ENCODE results near the gene FAM216B. TPM values are rescaled to one million over a fixed set of nuclear protein-coding genes. Genes with fewer than 3 reads are reported as not detected.

FAM216B gene
- total and polyA plus RNA-seq, 9 of the 15 experiments (the other 6 are each of a cell fraction or from before 2014, with no cell fraction given), result not detected

- TF ChIP-seq RAD21 (CRISPR knock-in tag; conservative IDR thresholded peaks at IDR 0.05 in 1 of 2, IDR thresholded peaks at IDR 0.05 in 1 of 2) (no peak), TAL1 (IDR thresholded peaks at IDR 0.05) (no peak), KLF13 (tag; IDR thresholded peaks at IDR 0.05; ENCODE audit: borderline replicate concordance, low read depth) (no peak), RBM39 (optimal IDR thresholded peaks at IDR 0.05; ENCODE audit: low read depth, low read length) (no peak), ELF4 (CRISPR knock-in tag; IDR thresholded peaks at IDR 0.05) (no peak), ETS1 (conservative IDR thresholded peaks at IDR 0.05; ENCODE audit: control insufficient read depth, low read depth, low read length) (no peak)
Measured at GRCh38 chr13:42795666-42796065, 14.3 kb downstream of the FAM216B start (continued).

- H3K27me3 ChIP-seq (ENCODE audit: control insufficient read depth in 2 of 2, insufficient read depth in 2 of 2, low read length in 2 of 2), result no peaks in the 10 kb centered on the region
- no TSS peak for BruUV-seq (replicated peaks)
Measured at GRCh38 chr13:42796747-42797356, 15.5 kb downstream of the FAM216B start.

More at GRCh38 chr13:42796747-42797356, 15.5 kb downstream of the FAM216B start:
- Histone ChIP-seq H3K9ac (ENCODE audit: insufficient read depth in 1 of 2, low read depth in 2 of 2, low read length in 2 of 2) (no peak overlapping the region), H3K4me1 (replicated peaks in 1 of 2; ENCODE audit: control insufficient read depth in 2 of 2, insufficient read depth in 2 of 2, low read length in 2 of 2) (no peaks in the 10 kb centered on the region), H3K79me2 (ENCODE audit: control insufficient read depth, insufficient read depth, low read length) (no peaks in the 10 kb centered on the region), H4K20me1 (replicated peaks; ENCODE audit: control insufficient read depth, insufficient read depth, low read length) (no peaks in the 10 kb centered on the region), H3K9me1 (ENCODE audit: control insufficient read depth, insufficient read depth, low read length) (no peaks in the 10 kb centered on the region), H2AFZ (ENCODE audit: low read depth, low read length) (no peak overlapping the region), H3K27ac (ENCODE audit: extremely low read depth, low read depth, low read length) (no peak overlapping the region), H3K9me3 (replicated peaks; ENCODE audit: control insufficient read depth, insufficient read depth, low read depth, low read length) (no peaks in the 10 kb centered on the region), H3K4me2 (ENCODE audit: insufficient read depth, low read length) (no peak overlapping the region), H3K36me3 (ENCODE audit: control insufficient read depth, insufficient read depth, low read length) (no peaks in the 10 kb centered on the region), H3K4me3 (no peak overlapping the region)
- TF ChIP-seq LEF1 (IDR thresholded peaks at IDR 0.05), result no peak
- no peak for TF ChIP-seq RNF219 (CRISPR knock-in tag; IDR thresholded peaks at IDR 0.05)
- TF ChIP-seq HDAC8 (tag; IDR thresholded peaks at IDR 0.05), result no peak
- no peak for TF ChIP-seq MECOM (CRISPR knock-in tag; IDR thresholded peaks at IDR 0.05)
- ChIA-PET CTCF (ENCODE audit: low intra/inter-chr PET ratio) (no interaction called here), POLR2A (interaction anchor here (0.7 to 0.9 kb wide), 2 partner anchors 47 to 64 kb away, joined by 3 read pairs; no protein-coding TSS in a partner anchor)
- ATAC-seq (no peak), DNase-seq (ENCODE audit: extremely low read depth in 1 of 4, low spot score in 3 of 4) (no peak), FAIRE-seq (no peak)
- intact Hi-C loops (cut with micrococcal nuclease) (no loop called here), in situ Hi-C loops (cut with MboI) (no loop called here)
- 21% methylated on average over 6 of the region's 7 CpGs for WGBS (ENCODE audit: insufficient coverage, low coverage, missing lambda C conversion rate)

All from K562 (cell line).